Colonic mucosa (tissue), 4 donors: Measurements from ENCODE around the gene PCMT1. TPM values are rescaled to one million over a fixed set of nuclear protein-coding genes. Genes with fewer than 3 reads are reported as not detected.
A peak's percentile ranks its signal among the peaks of the same experiment; 100 is the strongest.
"Not testable (repeated sequence)": the region's sequence is repeated elsewhere in the genome, so short reads cannot be mapped to it uniquely, and the experiment has no call there.

Experiments
- DNase-seq: peaks from one replicate; pipeline ENCODE4 v3.0.0-alpha.2; 2020
- H3K27ac ChIP-seq: fragments of 200-600 bp; one replicate; pipeline ENCODE4 v1.8.0; 2021
- H3K27me3 ChIP-seq: fragments of 200-600 bp; one replicate; pipeline ENCODE4 v1.8.0; 2021
- H3K36me3 ChIP-seq: fragments of 200-600 bp; one replicate; pipeline ENCODE4 v1.8.0; 2021
- H3K4me1 ChIP-seq: fragments of 200-600 bp; one replicate; pipeline ENCODE4 v1.8.0; 2021; ENCODE audit warnings: mild to moderate bottlenecking
- H3K4me3 ChIP-seq: fragments of 200-600 bp; one replicate; pipeline ENCODE4 v1.8.0; 2021
- H3K9ac ChIP-seq, 2 donors: one replicate each; pipeline ENCODE4 v1.7.0; 2013; ENCODE audit warnings: control low read depth in 2 of 2, low read depth in 2 of 2, low read length in 2 of 2
- H3K9me3 ChIP-seq: fragments of 200-600 bp; one replicate; pipeline ENCODE4 v1.8.0; 2021
- intact Hi-C: fragments of 100-400 bp; cut with DNase I; formaldehyde crosslinking; loops from one replicate; pipeline ENCODE4 v1.14.1; 2022
- total RNA-seq, 2 donors: library from RNA; stranded (reverse); fragmentation: NEBNext Ultra II Directional in 1 of 2; extraction: Animal tissue kit (Norgen Biotek cat#: 25700) in 1 of 2; gene quantifications; one replicate each; pipeline ENCODE4 v1.2.1, GENCODE V29; 2021
- TF ChIP-seq, protein P1 (sequence below): fragments of 200-600 bp; IDR thresholded peaks from one replicate; pipeline ENCODE4 v1.8.0; 2022; ENCODE audit warnings: antibody characterized with exemption, mild to moderate bottlenecking
- donor health status: healthy.
- donor health status: DM: no; HTN: no; CAD: no.
- donor health status: DM: no; HTN: no; CAD: no.

Gene PCMT1
- total RNA-seq, 2 donors from 2014 or later, result 65.5 to 74.0 TPM

DNA sequence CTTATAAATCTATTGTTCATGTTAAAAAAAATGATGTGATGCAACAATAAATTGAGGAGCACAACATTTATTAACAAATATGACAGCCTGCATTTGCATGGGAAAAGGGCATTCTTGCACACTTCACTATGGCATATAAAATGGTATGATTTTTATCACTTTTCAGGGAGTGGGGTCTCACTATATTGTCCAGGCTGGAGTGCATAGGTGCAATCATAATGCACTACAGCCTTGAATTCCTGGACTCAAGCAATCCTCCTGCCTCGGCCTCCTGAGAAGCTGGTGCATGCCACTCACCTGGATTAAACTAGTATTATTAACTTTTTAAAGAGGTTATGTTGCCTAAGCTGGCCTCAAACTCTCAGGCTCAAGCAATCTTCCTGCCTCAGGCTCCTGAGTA is 14.6 kb upstream of the PCMT1 start:
- intact Hi-C loops, result no loop called here
- no peak for DNase-seq
- TF ChIP-seq, protein P1, sequence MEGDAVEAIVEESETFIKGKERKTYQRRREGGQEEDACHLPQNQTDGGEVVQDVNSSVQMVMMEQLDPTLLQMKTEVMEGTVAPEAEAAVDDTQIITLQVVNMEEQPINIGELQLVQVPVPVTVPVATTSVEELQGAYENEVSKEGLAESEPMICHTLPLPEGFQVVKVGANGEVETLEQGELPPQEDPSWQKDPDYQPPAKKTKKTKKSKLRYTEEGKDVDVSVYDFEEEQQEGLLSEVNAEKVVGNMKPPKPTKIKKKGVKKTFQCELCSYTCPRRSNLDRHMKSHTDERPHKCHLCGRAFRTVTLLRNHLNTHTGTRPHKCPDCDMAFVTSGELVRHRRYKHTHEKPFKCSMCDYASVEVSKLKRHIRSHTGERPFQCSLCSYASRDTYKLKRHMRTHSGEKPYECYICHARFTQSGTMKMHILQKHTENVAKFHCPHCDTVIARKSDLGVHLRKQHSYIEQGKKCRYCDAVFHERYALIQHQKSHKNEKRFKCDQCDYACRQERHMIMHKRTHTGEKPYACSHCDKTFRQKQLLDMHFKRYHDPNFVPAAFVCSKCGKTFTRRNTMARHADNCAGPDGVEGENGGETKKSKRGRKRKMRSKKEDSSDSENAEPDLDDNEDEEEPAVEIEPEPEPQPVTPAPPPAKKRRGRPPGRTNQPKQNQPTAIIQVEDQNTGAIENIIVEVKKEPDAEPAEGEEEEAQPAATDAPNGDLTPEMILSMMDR, result no peak
- Histone ChIP-seq H3K27me3 (no peaks in the 10 kb centered on the region), H3K9ac (no peak overlapping the region), H3K4me3 (no peak overlapping the region), H3K36me3 (peaks cover 4% of the 10 kb centered on the region), H3K9me3 (no peaks in the 10 kb centered on the region), H3K4me1 (no peaks in the 10 kb centered on the region), H3K27ac (no peak overlapping the region)

DNA sequence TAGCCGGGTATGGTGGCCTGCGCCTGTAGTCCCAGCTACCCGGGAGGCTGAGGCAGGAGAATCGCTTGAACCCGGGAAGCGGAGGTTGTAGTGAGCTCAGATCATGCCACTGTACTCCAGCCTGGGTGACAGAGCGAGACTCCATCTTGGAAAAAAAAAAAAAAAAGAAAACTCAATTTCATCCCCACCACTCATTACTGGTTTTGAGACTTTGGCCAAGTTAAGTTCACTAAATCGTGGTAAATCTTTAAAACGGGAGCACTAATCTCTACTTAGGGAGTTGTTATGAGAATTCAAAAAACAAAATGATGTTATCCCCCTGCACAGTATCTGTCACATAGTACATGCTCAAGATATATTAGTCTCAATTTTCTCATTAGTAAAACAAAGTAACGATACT is 4.3 kb upstream of the PCMT1 start:
- H3K36me3 ChIP-seq, H3K27me3 ChIP-seq, H3K27ac ChIP-seq, H3K9me3 ChIP-seq, intact Hi-C loops, H3K4me1 ChIP-seq, DNase-seq: not testable (repeated sequence)
- Histone ChIP-seq H3K4me3 (peak overlapping the region; percentile 74), H3K9ac (peak overlapping the region; percentile 71 to 94)

DNA sequence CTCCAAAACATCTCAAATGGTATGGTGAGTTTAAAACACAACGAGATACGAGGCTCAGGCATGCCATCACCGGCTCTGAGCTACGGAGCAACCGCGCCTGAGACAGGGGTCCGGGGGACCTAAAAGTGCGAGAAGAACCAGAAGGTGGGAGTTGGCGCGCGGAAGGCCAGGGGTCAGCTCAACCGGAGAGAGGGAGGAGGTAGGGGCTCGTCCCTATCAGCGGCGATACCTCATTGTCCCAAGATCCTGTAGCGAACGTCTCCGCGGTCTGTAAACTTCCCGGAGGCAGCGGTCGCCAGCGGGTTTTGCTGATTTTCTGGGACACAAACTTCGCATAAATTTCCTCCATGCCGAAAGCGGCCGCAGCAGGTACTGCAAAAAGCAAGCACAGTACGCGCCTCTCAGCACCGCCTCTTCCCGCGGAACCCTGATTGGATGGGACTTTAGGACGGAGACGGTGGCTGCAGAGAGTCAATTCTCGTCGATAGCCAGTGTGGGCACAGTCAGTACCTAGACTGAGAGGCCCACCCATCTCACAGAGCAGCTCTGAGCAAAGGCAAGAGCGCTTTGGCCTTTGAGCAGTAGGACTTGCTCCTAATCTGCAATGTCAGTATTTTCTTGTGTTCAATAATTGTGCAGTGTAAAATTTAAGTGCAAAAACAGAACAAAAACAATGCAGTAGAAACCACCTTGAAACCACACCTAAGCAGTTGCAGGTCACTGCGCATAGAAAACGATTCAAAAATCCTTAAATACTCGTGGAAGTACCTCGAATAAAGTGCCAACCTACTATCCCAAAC is 3.2 kb upstream of the PCMT1 start, which contains the start of gene NUP43:
Gene NUP43, minus strand, starts transcription at position 383 of the 800 bp plus-strand sequence. Its CDS starts 34 bp downstream, at position 349.
- intact Hi-C loops, result no loop called here
- H3K36me3 ChIP-seq, result peaks cover 8% of the 10 kb centered on the region
- H3K27me3 ChIP-seq, result no peaks in the 10 kb centered on the region
- peak; percentile 95 for DNase-seq
- peaks cover 6% of the 10 kb centered on the region for H3K4me1 ChIP-seq
- TF ChIP-seq, protein P1, result peak; percentile 62
- peak within 1 kb of the TSS; percentile 74 for H3K4me3 ChIP-seq
- peak within 1 kb of the TSS; percentile 71 to 94 for H3K9ac ChIP-seq
- H3K27ac ChIP-seq, result peak within 1 kb of the TSS; percentile 58
- no peaks in the 10 kb centered on the region for H3K9me3 ChIP-seq

DNA sequence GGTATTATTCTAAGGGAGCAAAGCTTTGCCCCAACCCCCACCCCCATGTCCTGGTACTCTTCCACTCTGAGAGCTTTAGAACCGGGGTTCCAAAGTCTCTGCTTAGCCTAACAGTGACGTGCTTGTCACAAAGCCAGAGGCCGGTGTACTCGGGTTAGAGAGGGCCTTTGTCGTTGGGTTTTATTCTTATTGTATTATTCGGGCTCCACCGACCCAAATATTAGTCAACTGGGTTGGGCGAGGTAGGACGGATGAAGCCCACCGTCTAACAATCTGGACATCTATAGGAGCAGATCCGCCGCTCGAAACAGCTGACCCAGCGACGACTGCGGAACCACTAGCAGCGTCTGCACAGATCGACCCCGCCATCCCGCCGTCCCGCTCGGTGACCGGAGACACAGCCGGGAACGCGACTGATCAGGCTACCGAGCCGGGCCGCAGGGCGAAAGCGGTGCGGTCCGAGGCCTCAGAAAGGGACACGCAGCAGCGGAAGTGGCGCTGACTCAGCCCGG is 403 bp upstream of the PCMT1 start:
- Histone ChIP-seq H3K27ac (peak overlapping the region; percentile 69), H3K9ac (peak overlapping the region; percentile 46 to 68), H3K4me3 (peak overlapping the region; percentile 74)
- H3K27me3 ChIP-seq, H3K9me3 ChIP-seq, DNase-seq, intact Hi-C loops, H3K36me3 ChIP-seq, H3K4me1 ChIP-seq: not testable (repeated sequence)

DNA sequence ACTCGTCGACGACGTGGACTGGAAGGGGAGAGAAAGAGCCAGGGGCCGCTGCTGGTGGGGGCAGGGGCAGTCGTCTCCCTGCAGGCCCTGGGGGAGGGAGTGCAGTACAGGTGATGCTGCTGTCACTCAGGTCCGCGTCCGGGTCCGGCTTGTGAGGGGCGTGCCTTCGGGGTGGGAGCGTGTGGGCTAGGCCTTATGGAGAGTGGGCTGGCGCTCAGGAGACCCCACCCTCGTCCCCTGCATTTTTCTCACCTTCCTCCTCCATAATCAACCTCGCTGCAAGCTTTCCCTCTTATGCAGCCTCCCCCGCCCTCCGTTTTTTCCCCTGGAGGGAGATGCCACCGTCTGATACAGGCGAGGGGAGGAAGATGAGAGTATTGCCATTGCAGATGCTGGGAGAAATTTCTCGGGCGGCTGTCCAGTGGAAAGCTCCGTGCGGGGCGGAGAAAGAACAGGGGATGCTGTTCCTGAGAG is 632 bp downstream of the PCMT1 start:
- Histone ChIP-seq H3K4me3 (peak overlapping the region; percentile 74), H3K9ac (peak overlapping the region; percentile 96 to 97), H3K36me3 (no peaks in the 10 kb centered on the region), H3K4me1 (peaks cover 5% of the 10 kb centered on the region), H3K27me3 (no peaks in the 10 kb centered on the region), H3K27ac (peak overlapping the region; percentile 69), H3K9me3 (no peaks in the 10 kb centered on the region)
- DNase-seq, result peak; percentile 69
- intact Hi-C loops, result no loop called here
- TF ChIP-seq, protein P1, result no peak

DNA sequence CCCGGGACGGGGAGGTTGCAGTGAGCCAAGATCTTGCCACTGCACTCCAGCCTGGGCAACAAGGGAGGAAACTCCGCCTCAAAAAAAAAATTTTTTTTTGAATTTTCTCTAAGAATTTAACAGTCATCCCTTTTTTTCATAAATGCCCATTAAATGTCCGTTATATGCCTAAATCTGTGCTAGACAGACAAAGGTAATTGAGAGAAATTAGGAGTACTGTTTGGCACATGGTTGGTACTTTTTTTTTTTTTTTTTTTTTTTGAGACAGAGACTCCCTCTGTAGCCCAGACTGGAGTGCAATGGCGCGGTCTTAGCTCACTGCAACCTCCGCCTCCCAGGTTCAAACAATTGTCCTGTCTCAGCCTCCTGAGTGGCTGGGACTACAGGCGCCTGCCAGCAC is 1.7 kb downstream of the PCMT1 start:
- Histone ChIP-seq H3K4me1 (no peaks in the 10 kb centered on the region), H3K9ac (no peak overlapping the region), H3K9me3 (no peaks in the 10 kb centered on the region), H3K4me3 (no peak overlapping the region), H3K27ac (no peak overlapping the region), H3K27me3 (no peaks in the 10 kb centered on the region), H3K36me3 (no peaks in the 10 kb centered on the region)
- TF ChIP-seq, protein P1, result no peak
- intact Hi-C loops, result no loop called here
- no peak for DNase-seq

DNA sequence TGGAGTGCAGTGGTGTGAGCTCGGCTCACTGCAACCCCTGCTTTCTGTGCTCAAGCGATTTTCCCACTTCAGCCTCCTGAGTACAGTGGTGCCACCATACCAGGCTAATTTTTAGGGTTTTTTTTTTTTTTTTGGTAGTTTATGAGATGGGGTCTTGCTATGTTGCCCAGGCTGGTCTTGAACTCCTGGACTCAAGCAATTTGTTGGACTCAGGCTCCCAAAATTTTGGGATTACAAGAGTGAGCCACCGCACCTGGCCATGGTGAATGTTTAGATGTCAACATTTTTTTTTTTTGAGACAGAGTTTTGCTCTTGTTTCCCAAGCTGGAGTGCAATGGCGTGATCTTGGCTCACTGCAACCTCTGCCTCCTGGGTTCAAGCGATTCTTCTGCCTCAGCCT is 2.4 kb downstream of the PCMT1 start:
- H3K36me3 ChIP-seq, H3K4me1 ChIP-seq, intact Hi-C loops, H3K9me3 ChIP-seq, H3K27ac ChIP-seq, H3K9ac ChIP-seq, H3K4me3 ChIP-seq, H3K27me3 ChIP-seq, DNase-seq: not testable (repeated sequence)
